Uterus (tissue), 4 donors: Measurements from ENCODE around the gene CEACAM6. TPM values are rescaled to one million over a fixed set of nuclear protein-coding genes. Genes with fewer than 3 reads are reported as not detected.

ENCODE experiments used
- DNase-seq, 2 donors: peaks; one replicate each; pipeline ENCODE4 v3.0.0-alpha.2; 2019 to 2020
- H3K27ac ChIP-seq, 2 donors: fragments of 200-600 bp; sonication (generic); 1 replicate in 1 of 2; 2 replicates in 1 of 2; pipeline ENCODE4 v1.5.1; 2016 to 2018
- H3K27me3 ChIP-seq, 2 donors: fragments of 200-600 bp; sonication (generic); one replicate each; pipeline ENCODE4 v1.5.1; 2018 to 2019; ENCODE audit warnings: control low read depth in 1 of 2
- H3K36me3 ChIP-seq, 2 donors: fragments of 200-600 bp; sonication (generic); one replicate each; pipeline ENCODE4 v1.5.1; 2019; ENCODE audit warnings: control low read depth in 1 of 2
- H3K4me1 ChIP-seq, 2 donors: fragments of 200-600 bp; sonication (generic); one replicate each; pipeline ENCODE4 v1.5.1; 2018 to 2019; ENCODE audit warnings: control low read depth in 1 of 2
- H3K4me3 ChIP-seq, 2 donors: fragments of 200-600 bp; sonication (generic); 1 replicate in 1 of 2; 2 replicates in 1 of 2; pipeline ENCODE4 v1.5.1; 2018 to 2019; ENCODE audit warnings: mild to moderate bottlenecking in 1 of 2
- H3K9me3 ChIP-seq, 2 donors: fragments of 200-600 bp; sonication (generic); one replicate each; pipeline ENCODE4 v1.5.1; 2019; ENCODE audit warnings: control low read depth in 1 of 2
- CTCF ChIP-seq, 4 experiments: fragments of 200-600 bp in 2 of 4; fragments of 450-650 bp in 2 of 4; sonication (generic) in 2 of 4; IDR thresholded peaks; one replicate each; pipeline ENCODE4 v1.5.1; 2016 to 2019; ENCODE audit warnings: antibody characterized with exemption in 4 of 4, mild to moderate bottlenecking in 2 of 4, moderate library complexity in 1 of 4
- POLR2A ChIP-seq, 2 donors: fragments of 450-650 bp; IDR thresholded peaks; one replicate each; pipeline ENCODE4 v1.6.1; 2016; ENCODE audit warnings: antibody characterized with exemption in 2 of 2, mild to moderate bottlenecking in 1 of 2, moderate library complexity in 1 of 2
- intact Hi-C: fragments of 100-400 bp; cut with DNase I; formaldehyde crosslinking; loops from one replicate; pipeline ENCODE4 v1.15.1; 2023; ENCODE audit warnings: low total_unique reads
- total RNA-seq, 4 donors: library from RNA; depleted of rRNA in 3 of 4; stranded (reverse); fragments of >200 nt in 3 of 4; gene quantifications; one replicate each; pipeline versions ENCODE4 v1.1.0 to v1.2.4, GENCODE V29; 2014 to 2023
- donor health status: DM: yes; HTN: yes; CAD: no.

CEACAM6 gene
- total RNA-seq, 4 donors from 2014 or later: 0.41 TPM; not detected in 3

DNA sequence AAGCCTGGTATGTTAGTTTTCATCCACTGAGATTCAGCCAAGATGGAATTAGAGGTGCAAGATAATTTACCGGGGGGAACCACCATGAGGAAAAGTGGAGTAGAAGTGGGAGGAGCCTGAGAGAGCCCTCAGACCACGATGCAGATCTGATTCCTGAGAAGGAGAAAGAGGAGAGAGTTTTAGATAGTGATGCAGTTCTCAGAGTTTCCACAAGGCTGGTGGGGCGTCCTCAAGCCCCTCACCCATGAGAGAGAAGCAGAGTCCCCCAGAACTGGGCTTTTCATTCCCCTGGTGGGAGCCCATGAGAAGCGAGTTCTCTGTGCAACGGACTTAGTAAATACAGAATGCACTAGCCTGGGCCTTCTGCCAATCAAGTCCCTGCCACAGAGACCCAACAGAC lies 28.8 kb upstream of the CEACAM6 start:
- Histone ChIP-seq H3K4me1 (no peaks in the 10 kb centered on the region), H3K9me3 (no peaks in the 10 kb centered on the region), H3K4me3 (no peak overlapping the region), H3K27ac (no peak overlapping the region), H3K36me3 (no peaks in the 10 kb centered on the region), H3K27me3 (no peaks in the 10 kb centered on the region)
- intact Hi-C loops: no loop called here
- no peak for DNase-seq
- TF ChIP-seq CTCF (IDR thresholded peaks at IDR 0.05) (no peak), POLR2A (IDR thresholded peaks at IDR 0.05) (no peak)

DNA sequence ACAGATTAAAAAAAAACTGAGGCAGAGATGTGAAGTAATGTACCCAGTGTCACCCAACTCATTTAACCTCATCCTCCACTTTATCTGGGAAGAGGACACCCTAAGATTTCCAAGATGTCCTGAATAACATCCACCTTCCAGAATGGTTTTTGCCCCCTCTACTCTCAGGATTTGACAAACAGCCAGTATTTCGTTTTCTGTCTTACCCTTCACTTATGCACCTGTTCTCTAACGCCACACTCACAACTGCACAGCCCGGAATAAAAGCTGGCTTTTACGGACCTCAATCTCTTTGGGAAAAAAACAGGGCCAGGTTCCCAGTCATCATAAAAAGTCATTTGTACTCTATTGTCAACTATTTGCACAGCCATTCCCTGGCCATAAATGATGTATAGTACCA lies 21.2 kb upstream of the CEACAM6 start:
- TF ChIP-seq CTCF (IDR thresholded peaks at IDR 0.05) (no peak), POLR2A (IDR thresholded peaks at IDR 0.05) (no peak)
- intact Hi-C loops: no loop called here
- Histone ChIP-seq H3K4me3 (no peak overlapping the region), H3K27me3 (no peaks in the 10 kb centered on the region), H3K27ac (no peak overlapping the region), H3K9me3 (no peaks in the 10 kb centered on the region), H3K36me3 (no peaks in the 10 kb centered on the region), H3K4me1 (no peaks in the 10 kb centered on the region)
- DNase-seq: no peak

GRCh38 chr19:41734585-41734984 lies 20.7 kb upstream of the CEACAM6 start:
- H3K27ac ChIP-seq: no peak overlapping the region
- no peaks in the 10 kb centered on the region for H3K36me3 ChIP-seq
- DNase-seq: no peak
- H3K4me1 ChIP-seq: no peaks in the 10 kb centered on the region
- H3K9me3 ChIP-seq: no peaks in the 10 kb centered on the region
- intact Hi-C loops: no loop called here
- TF ChIP-seq CTCF (IDR thresholded peaks at IDR 0.05): no peak
- TF ChIP-seq POLR2A (IDR thresholded peaks at IDR 0.05): no peak
- no peak overlapping the region for H3K4me3 ChIP-seq
- no peaks in the 10 kb centered on the region for H3K27me3 ChIP-seq

GRCh38 chr19:41735071-41735600 lies 20.2 kb upstream of the CEACAM6 start:
- TF ChIP-seq CTCF (IDR thresholded peaks at IDR 0.05) (no peak), POLR2A (IDR thresholded peaks at IDR 0.05) (no peak)
- intact Hi-C loops: no loop called here
- no peaks in the 10 kb centered on the region for H3K27me3 ChIP-seq
- no peak overlapping the region for H3K27ac ChIP-seq
- DNase-seq: no peak
- H3K9me3 ChIP-seq: no peaks in the 10 kb centered on the region
- no peaks in the 10 kb centered on the region for H3K36me3 ChIP-seq
- no peaks in the 10 kb centered on the region for H3K4me1 ChIP-seq
- H3K4me3 ChIP-seq: no peak overlapping the region

GRCh38 chr19:41739361-41739760 lies 16.0 kb upstream of the CEACAM6 start:
- Histone ChIP-seq H3K27ac (no peak overlapping the region), H3K36me3 (no peaks in the 10 kb centered on the region), H3K4me3 (no peak overlapping the region), H3K9me3 (no peaks in the 10 kb centered on the region), H3K4me1 (no peaks in the 10 kb centered on the region), H3K27me3 (no peaks in the 10 kb centered on the region)
- no peak for DNase-seq
- TF ChIP-seq CTCF (IDR thresholded peaks at IDR 0.05) (no peak), POLR2A (IDR thresholded peaks at IDR 0.05) (no peak)
- intact Hi-C loops: no loop called here
